GM18502 (cell line): Measurements from ENCODE around the gene ADAM30.

Experiments
- ATAC-seq: cut with Tn5 transposase; IDR thresholded peaks from one replicate; pipeline ENCODE4 v1.9.1; 2021; ENCODE audit warnings: mild to moderate bottlenecking; ENCODE audit not compliant: unreplicated experiment, poor library complexity

ADAM30 gene

GRCh38 chr1:119909890-119910596 lies 13.7 kb upstream of the ADAM30 start:
- ATAC-seq = no peak

- no peak for ATAC-seq
These were observed 12.3 kb upstream of the ADAM30 start for GRCh38 chr1:119908661-119909060.

- ATAC-seq = no peak
These were observed 10.8 kb upstream of the ADAM30 start for GRCh38 chr1:119906927-119907652.

GRCh38 chr1:119903443-119903835 lies 7.1 kb upstream of the ADAM30 start:
- ATAC-seq = no peak

GRCh38 chr1:119902775-119903442 lies 6.6 kb upstream of the ADAM30 start:
- no peak for ATAC-seq

GRCh38 chr1:119898981-119899720 lies 2.8 kb upstream of the ADAM30 start:
- no peak for ATAC-seq

GRCh38 chr1:119898530-119898929 lies 2.2 kb upstream of the ADAM30 start:
- ATAC-seq = no peak

GRCh38 chr1:119895102-119895501 lies 1.2 kb downstream of the ADAM30 start:
- no peak for ATAC-seq

- ATAC-seq = no peak
These were observed 2.3 kb downstream of the ADAM30 start for GRCh38 chr1:119893827-119894700.

- ATAC-seq = no peak
These were observed 3.0 kb downstream of the ADAM30 start for GRCh38 chr1:119893238-119893791.

- no peak for ATAC-seq
These were observed 4.9 kb downstream of the ADAM30 start for GRCh38 chr1:119891386-119891785.

GRCh38 chr1:119888476-119888875 lies 7.8 kb downstream of the ADAM30 start:
- no peak for ATAC-seq

GRCh38 chr1:119887427-119887826 lies 8.9 kb downstream of the ADAM30 start:
- no peak for ATAC-seq

GRCh38 chr1:119885903-119886783 lies 10.2 kb downstream of the ADAM30 start:
- no peak for ATAC-seq

GRCh38 chr1:119884711-119885110 lies 11.6 kb downstream of the ADAM30 start:
- ATAC-seq = no peak

- ATAC-seq = no peak
These were observed 12.5 kb downstream of the ADAM30 start for GRCh38 chr1:119883826-119884225.

GRCh38 chr1:119882132-119883049 lies 13.9 kb downstream of the ADAM30 start:
- ATAC-seq = no peak
